Measurements from ENCODE around the gene CYP4Z1.
"Not testable (repeated sequence)": the region's sequence is repeated elsewhere in the genome, so short reads cannot be mapped to it uniquely, and the experiment has no call there.

The CYP4Z1 gene, protein sequence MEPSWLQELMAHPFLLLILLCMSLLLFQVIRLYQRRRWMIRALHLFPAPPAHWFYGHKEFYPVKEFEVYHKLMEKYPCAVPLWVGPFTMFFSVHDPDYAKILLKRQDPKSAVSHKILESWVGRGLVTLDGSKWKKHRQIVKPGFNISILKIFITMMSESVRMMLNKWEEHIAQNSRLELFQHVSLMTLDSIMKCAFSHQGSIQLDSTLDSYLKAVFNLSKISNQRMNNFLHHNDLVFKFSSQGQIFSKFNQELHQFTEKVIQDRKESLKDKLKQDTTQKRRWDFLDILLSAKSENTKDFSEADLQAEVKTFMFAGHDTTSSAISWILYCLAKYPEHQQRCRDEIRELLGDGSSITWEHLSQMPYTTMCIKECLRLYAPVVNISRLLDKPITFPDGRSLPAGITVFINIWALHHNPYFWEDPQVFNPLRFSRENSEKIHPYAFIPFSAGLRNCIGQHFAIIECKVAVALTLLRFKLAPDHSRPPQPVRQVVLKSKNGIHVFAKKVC

DNA sequence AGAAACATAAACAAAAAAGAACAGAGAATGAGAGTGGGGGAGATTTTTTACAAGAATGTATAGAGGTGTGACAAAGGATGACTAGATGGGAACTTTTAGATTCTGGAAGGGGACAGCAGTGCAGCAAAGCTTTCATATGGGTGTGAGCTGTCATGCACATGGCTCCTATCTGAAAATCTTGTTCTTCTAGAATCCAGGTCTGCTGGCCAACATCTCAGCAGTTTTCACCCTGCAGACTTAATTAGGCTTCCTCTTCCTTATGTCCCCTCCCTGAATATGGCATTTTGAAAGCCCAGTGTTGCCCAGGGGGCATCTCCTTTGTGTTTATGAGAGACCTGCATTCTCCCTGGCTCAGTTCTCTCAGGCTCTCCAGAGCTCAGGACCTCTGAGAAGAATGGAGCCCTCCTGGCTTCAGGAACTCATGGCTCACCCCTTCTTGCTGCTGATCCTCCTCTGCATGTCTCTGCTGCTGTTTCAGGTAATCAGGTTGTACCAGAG lies at the start of gene CYP4Z1:
TSS of gene CYP4Z1 (plus strand) at position 135 of the 498 bp plus-strand sequence. CDS start at position 395, 260 bp downstream.
- ATAC-seq (no peak), DNase-seq (no peak)

DNA sequence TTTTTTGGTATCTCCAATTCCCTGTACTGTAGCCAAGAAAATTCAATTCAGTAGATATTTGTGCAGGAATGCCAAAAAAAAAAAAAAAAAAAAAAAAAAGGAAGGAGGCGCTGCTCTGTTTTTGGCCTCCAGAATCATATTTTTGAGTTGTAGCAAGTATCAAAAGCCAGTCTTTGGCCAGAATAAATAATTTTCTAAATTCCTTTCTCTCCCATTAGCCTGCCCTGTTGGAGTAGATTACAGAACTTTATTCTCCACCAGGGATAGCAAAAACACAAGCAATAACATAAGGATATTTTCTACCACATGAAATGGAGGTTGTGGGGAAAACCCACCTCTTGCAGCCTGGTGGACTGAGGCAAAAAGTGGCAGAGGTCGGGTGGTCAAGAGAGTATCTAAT lies 46.0 kb upstream of the CYP4Z1 start:
- ATAC-seq, result no peak

GRCh38 chr1:47023268-47024140 lies 43.5 kb upstream of the CYP4Z1 start, which contains the start of gene CYP4X1:
Gene CYP4X1 (plus strand): TSS chr1:47023669. CDS start chr1:47023818, 149 bp downstream.
- no peak for ATAC-seq
- no peak for DNase-seq

More for the DNA sequence above, 46.0 kb upstream of the CYP4Z1 start:
- no peak for DNase-seq

DNA sequence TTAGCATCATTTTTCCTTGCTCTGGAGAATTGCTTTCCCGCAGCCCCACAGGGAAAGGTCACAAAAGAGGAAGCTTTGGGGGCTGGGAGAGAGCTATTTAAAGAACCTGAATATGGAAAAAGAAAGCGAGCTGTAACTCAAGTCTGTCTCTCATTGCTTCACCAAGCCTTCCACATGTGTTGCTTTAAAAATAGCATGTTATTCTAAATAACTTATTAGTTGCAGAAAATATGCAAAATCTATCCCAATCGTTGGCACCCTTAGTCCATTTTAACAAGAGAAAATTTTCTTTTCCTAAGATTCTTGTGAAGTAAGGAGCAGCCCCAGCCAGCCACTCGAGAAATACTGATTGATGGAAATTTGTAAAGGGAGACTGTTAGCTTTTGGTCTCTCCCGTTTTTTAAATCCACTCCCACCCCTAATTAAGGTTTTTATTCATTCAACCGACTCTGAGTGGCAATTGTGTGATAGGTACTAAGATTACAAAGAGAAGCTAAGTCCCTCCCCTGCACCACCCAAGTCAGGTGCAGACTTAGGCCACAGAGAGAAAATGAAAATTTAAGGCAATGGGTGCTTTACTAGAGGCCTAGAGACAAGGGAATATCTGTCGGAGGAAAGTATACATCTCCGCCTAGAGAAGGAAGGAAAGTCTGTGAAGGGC lies 42.8 kb upstream of the CYP4Z1 start:
- ATAC-seq, result no peak
- no peak for DNase-seq

DNA sequence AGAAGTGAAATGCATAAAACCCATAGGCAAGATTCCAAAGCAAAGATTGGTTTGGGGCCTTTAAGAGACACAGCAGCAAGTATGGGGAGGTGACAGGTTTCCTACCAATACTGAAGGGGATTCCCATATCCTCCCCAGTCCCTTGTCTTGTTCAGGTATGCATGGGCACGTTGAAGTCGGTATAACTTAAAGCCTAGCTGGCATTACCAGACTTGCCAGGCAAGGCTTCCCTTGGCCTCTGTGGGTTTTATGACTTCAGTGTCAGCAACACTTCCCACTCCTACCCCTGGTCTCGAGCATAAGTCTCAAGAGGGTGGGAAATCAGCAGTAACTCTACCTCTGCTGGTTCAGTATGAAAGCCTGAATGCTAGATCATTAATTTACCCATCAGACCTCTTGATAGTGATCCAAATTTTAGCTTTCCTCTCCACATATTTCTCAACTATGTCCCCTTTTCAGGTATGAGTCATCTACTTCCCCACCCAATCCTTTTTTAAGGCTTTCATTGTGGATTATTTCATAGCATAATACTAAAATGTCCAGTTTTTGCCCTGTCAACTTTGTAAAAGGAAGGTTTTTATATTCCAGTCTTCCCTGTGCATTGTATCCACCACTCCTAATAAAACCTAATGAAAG lies 36.7 kb upstream of the CYP4Z1 start:
- no peak for DNase-seq
- no peak for ATAC-seq

DNA sequence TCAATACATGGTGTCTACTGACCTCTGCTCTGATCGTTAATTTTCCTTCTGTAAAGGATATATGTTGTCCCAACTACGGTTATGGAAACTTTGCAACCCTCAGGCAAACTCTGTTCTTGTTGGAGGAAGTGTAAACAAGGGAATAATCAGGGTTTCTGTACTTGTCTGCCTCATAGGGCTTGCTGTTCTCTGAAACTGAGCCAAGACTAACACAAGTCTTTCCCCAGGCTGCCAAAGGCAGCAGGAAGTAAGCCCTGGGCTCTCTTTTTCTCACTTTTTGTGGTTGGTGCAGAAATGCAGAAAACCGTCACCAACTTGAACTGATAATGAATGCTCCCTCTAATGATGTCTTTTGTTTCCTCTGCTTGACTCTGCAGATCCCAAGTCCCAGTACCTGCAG lies 36.0 kb upstream of the CYP4Z1 start:
- no peak for ATAC-seq

GRCh38 chr1:47031585-47031984 lies 35.4 kb upstream of the CYP4Z1 start:
- ATAC-seq (no peak), DNase-seq (no peak)

More for the DNA sequence above, 36.0 kb upstream of the CYP4Z1 start:
- no peak for DNase-seq

GRCh38 chr1:47036764-47037163 lies 30.3 kb upstream of the CYP4Z1 start:
- DNase-seq, result no peak
- ATAC-seq, result no peak

DNA sequence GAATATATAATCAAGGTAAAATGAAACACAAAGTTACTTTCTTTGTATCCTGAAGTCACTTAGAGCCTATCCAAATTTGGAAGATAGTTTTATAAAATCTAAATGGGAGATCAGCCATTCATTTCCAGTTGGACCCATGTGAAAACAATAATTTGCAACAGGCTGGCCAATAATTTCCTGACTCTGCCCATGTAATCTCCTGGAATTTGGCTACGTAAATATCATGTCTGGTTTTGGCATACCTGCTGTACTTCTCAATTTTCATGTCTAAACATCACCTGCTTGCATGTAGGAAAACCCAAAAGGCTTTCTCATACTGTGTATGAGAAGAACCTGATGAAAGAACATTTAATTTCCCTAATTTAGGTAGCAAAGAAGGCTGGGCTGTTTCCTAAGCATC lies 7.7 kb upstream of the CYP4Z1 start:
- ATAC-seq (no peak), DNase-seq (no peak)

GRCh38 chr1:47069080-47069479 lies 2.0 kb downstream of the CYP4Z1 start:
- ATAC-seq, DNase-seq: not testable (repeated sequence)

DNA sequence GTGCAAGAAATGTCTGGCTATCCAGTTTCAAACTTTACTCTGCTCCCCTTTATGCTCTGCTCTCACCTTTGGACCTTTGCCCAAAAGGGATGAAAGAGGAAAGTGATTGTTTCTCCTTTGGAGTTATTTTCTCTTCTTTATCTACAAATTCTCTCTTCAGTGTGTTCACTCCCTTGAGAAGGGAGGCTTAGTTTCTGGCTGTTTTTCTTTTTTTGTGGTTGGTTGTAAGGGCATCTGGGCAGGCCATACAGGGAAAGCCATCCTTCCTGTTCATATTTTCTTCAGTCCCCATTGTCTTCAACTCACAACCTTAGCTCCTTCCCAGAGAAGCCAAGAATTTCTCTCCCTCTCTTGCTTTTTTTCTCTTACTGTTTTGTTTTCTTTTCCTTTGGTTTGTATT lies 2.5 kb downstream of the CYP4Z1 start:
- not testable (repeated sequence) for ATAC-seq

DNA sequence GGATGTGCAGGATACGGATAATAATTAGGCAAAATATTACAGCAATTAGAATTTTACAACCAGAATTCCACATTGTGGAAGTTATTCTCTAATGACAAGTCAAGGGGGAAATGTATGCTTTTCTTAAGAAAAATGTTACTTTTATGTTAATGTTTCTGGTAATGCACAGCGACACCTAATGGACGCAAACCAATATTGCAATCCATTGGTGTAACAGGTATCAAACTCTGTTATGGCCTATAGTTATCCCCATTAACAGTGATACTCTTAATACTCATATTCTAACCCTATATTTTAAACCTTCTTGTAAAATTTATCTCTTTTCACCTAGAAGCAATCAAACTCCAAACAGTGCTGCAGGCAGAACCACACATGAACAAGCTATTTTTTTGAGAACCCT lies 22.3 kb downstream of the CYP4Z1 start:
- DNase-seq, result peak; percentile 33
- not testable (repeated sequence) for ATAC-seq

More for the DNA sequence above, 2.5 kb downstream of the CYP4Z1 start:
- DNase-seq, result not testable (repeated sequence)

- DNase-seq, ATAC-seq: not testable (repeated sequence)
Observed at GRCh38 chr1:47091476-47091875, 24.4 kb downstream of the CYP4Z1 start.

GRCh38 chr1:47104816-47105215 lies 37.8 kb downstream of the CYP4Z1 start:
- ATAC-seq (no peak), DNase-seq (no peak)

DNA sequence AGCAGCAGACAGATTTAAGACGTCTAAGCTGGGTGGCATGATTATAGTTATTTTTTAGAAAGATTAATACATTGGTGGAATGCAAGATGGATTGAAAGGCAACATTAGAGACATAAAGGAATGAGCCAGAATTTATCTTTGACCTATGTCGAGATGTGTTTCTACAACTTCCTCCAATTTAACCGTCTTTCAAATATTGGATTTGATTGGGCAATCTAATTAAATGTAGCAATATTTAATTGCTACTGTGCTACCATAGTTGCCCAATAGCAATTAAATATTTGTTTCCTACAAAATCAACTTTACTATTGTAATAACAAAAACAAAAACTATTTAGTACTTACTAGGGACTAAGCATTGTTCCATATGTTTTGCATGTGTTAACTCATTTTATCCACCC lies 39.8 kb downstream of the CYP4Z1 start:
- no peak for DNase-seq
- no peak for ATAC-seq

GRCh38 chr1:47107851-47108574 lies 41.0 kb downstream of the CYP4Z1 start:
- not testable (repeated sequence) for ATAC-seq

GRCh38 chr1:47109482-47109881 lies 42.5 kb downstream of the CYP4Z1 start:
- not testable (repeated sequence) for DNase-seq, ATAC-seq

More at GRCh38 chr1:47107851-47108574, 41.0 kb downstream of the CYP4Z1 start:
- not testable (repeated sequence) for DNase-seq

DNA sequence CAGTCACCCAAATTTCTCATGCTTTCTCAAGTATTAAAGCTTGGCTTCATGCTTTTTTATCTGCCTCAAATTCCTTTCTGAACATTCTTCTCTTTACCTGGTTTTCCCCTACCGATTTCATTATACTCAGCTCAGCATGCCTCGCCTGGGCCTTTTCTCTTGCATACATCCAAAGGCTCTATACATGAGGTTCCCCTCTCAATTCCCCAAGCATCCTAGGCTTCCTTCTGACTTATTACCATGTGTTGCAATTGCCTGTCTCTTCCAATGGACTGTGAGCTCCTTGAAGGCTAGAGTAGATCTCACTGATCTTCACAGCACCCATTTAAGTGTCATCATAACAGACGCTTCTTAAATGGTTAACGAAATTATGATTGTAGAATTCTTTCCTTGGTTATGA lies 46.1 kb downstream of the CYP4Z1 start:
- ATAC-seq (no peak), DNase-seq (no peak)

DNA sequence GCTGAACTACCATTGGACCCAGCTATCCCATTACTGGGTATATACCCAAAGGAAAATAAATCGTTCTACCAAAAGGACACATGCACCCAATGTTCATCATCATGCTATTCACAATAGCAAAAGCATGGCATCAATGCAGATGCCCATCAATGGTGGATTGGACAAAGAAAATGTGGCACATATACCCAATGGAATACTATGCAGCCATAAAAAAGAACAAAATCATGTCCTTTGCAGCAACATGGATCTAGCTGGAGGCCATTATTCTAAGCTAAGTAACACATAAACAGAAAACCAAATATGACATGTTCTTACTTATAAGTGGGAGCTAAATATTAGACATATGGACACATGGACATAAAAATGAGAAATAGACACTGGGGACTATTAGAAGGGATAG lies 54.0 kb downstream of the CYP4Z1 start:
- DNase-seq, ATAC-seq: not testable (repeated sequence)

DNA sequence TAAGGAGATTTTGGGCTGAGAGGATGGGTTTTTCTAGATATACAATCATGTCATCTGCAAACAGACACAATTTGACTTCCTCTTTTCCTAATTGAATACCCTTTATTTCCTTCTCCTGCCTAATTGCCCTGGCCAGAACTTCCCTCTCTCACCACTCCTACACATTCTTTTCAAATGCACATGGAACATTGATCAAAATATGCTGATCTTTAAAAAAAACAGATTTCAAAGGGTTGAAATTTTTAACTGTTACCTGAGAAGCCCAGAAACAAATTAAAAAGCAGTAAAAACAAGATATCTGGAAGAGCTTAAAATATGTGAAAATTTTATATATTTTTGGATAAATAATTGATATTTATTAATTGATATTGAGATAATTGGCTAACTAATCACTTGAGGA lies 57.8 kb downstream of the CYP4Z1 start:
- DNase-seq, ATAC-seq: not testable (repeated sequence)
